Measurements from ENCODE around the gene NGB.

Gene NGB

DNA sequence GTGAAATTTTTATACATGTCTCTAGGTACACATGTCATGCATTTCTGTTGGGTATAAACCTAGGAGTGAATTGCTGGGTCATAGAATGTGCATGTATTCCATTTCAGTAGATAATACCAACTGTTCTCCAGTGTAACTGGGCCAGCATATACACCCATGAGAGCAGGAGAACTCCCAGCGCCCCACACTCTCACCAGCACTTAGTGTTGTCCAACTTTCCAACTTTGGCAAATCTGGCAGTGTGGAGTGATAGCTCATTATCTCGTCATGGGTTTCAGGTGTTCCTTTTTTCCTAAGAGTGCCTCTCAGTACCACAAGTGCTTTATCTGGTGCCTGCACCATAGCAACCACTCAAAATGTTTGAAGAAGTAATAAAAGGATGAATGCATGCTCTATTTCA is 40.1 kb downstream of the NGB start:
- no peak for DNase-seq (ENCODE audit: low read depth)

DNA sequence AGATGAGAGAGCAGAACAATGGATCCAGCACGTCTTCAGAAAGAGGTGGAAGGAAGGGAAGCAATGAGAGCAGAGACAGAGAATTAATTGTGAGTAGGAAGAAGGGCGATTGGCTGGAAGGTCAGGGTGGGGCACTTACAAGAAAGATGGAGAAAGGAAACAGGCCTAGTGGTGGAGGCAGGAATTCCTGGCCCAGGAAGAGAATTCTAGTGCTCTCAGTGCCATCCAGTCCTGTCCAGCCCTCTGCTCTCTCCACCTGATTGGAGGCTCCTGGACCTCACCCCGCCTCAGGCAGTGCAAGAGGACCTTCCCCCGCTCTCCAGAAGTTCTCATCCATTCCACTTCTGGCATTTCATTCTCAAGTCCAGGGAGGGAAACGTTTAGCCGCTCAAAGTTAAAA is 43.0 kb downstream of the NGB start:
- no peak for DNase-seq (ENCODE audit: low read depth)

DNA sequence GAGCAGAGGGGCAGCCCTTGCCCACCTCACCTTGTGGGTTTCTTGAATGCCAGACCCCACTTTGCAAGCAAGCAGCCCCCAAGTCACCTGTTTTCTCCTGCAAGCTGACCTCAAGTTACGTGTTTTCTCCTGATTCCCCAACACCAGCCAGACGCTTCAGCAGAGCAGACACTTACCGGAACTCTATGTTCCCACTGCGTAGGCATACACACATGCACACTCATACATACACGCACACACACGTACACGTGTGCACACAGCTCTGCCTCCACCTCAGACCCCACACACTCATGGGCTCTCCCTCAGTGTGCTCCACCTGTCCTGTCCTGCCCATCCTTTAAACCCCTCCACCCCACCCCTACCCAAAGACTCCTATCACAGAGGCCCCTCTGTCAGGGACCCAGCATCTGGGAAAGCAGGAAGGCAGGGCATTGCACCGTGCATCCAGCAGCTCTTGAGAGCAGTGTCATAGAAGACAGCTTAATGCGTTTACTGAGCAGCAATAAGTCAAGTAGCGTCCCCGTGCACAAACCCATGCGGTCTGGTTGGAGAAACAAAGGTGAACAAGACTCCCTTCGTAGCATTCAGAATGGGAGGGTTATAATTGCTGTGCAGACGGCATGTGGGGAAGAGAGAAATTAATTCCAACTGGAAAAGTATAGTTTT is 45.0 kb downstream of the NGB start:
- DNase-seq (ENCODE audit: low read depth): no peak

DNA sequence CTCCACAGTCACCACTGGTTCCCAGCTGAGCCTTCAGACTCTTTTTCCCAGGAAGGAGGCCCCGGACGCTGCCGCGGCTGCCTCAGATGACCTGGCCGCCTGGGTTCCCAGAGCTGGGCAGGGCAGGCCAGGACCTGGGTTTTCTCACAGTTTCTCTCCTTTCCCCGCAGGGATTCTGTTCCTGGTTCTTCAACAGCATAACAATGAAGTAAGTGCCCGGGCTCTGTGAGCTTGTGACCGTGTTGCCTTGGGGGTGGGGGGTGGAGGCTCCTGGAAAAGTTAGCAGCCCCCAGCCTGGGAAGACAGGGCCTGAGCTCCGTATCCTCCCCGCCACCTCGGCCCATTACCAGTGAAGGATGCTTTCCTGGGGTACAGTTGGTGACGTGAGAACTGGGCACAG is 45.8 kb downstream of the NGB start:
- DNase-seq (ENCODE audit: low read depth): no peak

DNA sequence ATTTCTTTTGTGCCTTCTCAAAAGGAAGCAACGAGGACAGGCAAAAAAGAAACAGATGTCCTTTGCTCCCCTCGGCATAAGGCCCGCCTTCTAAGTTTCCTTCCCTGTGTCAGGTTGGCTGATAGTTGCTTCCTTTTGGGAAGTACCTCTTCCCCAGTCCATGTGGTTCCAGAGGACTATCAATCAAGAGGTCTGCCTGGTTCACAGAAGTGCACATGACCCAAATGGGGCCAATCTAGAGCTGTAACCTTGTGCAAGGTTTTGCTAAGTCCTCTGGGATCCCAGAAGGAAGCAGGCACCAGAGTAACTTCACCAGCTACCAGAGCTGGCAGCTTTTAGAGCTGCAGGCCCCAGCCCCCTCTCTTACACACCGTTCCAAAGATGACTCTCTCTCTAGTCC is 46.8 kb downstream of the NGB start:
- no peak for DNase-seq (ENCODE audit: low read depth)

DNA sequence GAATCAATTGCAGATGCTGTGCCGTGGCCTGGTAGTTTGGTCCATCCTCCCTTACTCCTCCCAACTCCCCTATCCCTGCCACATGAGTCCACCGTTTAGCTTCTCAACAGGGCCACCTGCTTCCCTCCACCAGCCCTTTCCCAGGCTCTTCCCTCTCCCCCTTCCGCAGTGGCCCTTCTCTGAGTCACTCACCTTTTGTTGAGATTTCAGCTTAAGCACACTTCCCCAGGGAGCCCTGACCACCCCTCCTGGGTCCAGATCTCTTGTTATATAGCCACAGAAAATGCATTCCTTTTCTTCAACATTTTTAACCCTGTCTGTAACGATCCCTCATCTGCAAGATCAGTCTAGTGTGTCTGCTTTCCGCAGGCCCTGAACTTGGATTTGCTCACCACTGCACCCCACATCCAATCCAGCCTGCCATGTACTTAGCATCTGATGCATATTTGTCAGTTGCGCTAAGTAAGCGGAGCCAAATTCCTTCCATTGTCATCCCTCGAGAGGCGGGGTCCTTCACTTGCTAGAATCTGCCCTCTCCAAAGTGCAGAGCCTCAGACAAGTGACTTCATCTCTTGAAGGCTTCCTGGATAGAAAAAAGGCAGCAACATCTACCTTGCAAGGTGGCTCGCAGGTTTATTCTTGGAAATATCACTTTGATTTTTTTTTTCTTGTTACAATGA is 48.3 kb downstream of the NGB start:
- no peak for DNase-seq (ENCODE audit: low read depth)

DNA sequence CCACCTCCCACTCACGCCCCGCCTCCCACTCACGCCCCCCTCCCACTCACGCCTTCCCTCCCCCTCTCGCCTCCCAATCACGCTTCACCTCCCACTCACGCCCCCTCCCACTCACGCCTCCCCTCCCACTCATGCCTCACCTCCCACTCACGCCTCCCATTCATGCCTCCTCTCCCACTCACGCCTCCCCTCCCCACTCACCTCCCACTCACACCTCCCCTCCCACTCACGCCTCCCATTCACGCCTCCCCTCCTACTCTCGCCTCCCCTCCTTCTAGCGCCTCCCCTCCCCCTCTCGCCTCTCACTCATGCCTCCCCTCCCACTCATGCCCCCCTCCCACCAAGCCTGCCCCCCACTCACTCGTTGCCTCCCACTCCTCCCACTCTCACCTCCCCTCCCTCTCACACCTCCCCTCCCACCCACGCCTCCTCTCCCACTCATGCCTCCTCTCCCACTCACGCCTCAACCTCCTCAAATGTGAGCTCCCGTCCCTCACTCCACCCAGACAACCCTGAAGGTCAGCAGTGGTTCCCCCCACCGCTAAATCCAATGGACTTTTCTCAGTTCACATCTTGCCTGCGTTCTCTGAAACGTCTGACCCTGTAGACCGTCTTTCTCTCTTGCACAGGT is 49.6 kb downstream of the NGB start:
- DNase-seq (ENCODE audit: low read depth): no peak

DNA sequence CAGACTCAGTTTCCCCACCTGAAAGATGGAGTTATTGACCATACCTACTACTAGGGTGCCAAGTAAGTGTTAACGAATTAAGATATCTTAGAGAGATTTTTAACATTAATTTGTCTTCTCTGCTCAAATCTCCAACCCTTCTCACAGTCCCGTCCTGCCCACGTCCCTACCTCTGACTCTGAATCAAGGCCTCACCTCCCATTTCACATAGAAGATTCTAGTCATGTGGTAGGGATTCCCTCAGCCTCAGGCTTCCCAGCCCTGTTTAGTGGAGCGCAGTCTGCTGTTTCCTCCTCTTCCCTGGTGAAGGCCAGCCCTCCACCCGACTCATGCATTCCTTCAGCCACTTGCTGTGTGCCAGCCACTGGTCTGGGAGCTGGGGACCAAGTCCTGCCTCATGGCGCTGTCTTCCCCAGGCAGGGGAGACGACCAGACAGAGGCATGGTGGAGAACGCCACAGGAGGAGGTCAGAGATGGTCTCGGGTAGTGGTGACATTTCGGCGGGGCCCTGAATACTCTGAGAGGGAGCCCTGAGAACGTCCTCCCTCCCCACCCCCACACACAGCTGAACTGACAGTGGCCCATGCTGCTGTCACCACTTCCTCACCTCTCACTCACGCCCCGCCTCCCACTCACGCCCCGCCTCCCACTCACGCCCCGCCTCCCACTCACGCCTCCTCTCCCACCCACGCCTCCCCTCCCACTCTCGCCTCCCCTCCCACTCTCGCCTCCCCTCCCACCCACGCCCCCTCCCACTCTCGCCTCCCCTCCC is 50.6 kb downstream of the NGB start:
- no peak for DNase-seq (ENCODE audit: low read depth)

DNA sequence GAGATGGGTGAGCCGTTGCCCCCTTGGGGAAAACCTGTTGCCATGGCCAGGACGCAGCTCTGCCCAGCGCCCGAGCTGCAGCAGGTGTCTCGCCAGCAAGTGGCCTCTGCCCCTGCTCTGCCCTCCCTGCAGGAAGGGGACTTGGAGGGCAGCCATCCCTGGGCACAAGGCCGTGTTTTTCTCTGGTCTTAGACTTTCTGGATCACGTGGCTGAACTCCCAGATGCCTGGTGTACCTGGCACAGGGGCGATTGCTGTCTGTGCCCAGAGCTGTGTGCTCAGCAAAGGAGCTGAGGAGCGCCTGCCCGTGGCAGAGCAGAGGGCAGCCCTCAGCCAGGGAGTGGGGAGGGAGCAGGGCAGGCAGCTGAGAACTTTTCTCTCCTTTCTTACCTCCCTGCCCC is 51.4 kb downstream of the NGB start:
- no peak for DNase-seq (ENCODE audit: low read depth)

DNA sequence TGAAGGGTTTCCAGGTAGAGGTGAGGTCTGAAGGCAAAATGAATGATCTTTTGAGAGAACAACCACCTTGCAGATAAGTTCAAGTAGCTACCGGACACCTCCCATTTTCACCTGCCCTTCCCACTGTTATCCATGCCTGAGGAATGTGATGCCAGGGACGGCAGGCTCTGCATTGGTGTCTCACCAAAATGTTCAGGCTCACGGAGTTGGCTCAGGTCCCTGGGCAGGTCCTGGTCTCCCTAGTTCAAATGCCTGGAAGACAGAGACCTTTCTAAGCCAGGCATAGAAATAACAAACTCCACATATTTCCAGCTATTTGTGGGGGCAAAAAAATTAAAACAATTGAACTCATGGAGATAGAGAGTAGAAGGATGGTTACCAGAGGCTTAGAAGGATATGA is 53.5 kb downstream of the NGB start:
- no peak for DNase-seq (ENCODE audit: low read depth)

Data from fibroblast of gingiva (primary cell).